ENCODE measurements around the gene KCNK6. TPM values are rescaled to one million over a fixed set of nuclear protein-coding genes. Genes with fewer than 3 reads are reported as not detected.

Gene KCNK6
- polyA plus RNA-seq, 1 donor (not counting 4 experiments of a cell fraction or from before 2014, with no cell fraction given), result 23.9 TPM

GRCh38 chr19:38367041-38367440 is 47.4 kb downstream of the KCNK6 start:
- H3K9ac ChIP-seq (ENCODE audit: control insufficient read depth, extremely low read depth, insufficient read depth, low read length), result no peak overlapping the region
- FAIRE-seq, result no peak
- peaks cover 3% of the 10 kb centered on the region for H3K4me1 ChIP-seq (ENCODE audit: control insufficient read depth, extremely low read depth, insufficient read depth, low read length)
- no peaks in the 10 kb centered on the region for H3K9me1 ChIP-seq (ENCODE audit: control insufficient read depth, extremely low read depth, insufficient read depth, low read length)
- dilution Hi-C loops (cut with MboI; ENCODE audit: extremely low pct_ligation_motif_present, low sequenced_read_pairs), result no loop called here
- H3K9me3 ChIP-seq (ENCODE audit: control insufficient read depth, low read depth, low read length), result no peaks in the 10 kb centered on the region
- H3K27ac ChIP-seq (ENCODE audit: control insufficient read depth, insufficient read depth, low read length), result no peak overlapping the region
- no peaks in the 10 kb centered on the region for H3K27me3 ChIP-seq (ENCODE audit: control insufficient read depth, extremely low read depth, insufficient read depth, low read length)
- no peak for DNase-seq (ENCODE audit: low read depth, low spot score)
- H3K4me3 ChIP-seq (ENCODE audit: control insufficient read depth in 2 of 3, extremely low read depth in 1 of 3, insufficient read depth in 2 of 3, low read depth in 1 of 3, low read length in 3 of 3), result no peak overlapping the region
- H3K36me3 ChIP-seq (ENCODE audit: control insufficient read depth in 2 of 2, extremely low read depth in 1 of 2, insufficient read depth in 2 of 2, low read length in 2 of 2), result no peaks in the 10 kb centered on the region
- no peaks in the 10 kb centered on the region for H4K20me1 ChIP-seq (ENCODE audit: control insufficient read depth, extremely low read depth, insufficient read depth, low read length)
- TF ChIP-seq CTCF (optimal IDR thresholded peaks at IDR 0.05 in 1 of 3, IDR thresholded peaks at IDR 0.05 in 1 of 3, conservative IDR thresholded peaks at IDR 0.05 in 1 of 3; ENCODE audit: extremely low read depth in 1 of 3, insufficient read depth in 2 of 3, low read length in 3 of 3), result no peak
- TF ChIP-seq EZH2 (IDR thresholded peaks at IDR 0.05; ENCODE audit: low read length), result no peak
- no peak overlapping the region for H2AFZ ChIP-seq (ENCODE audit: control insufficient read depth, low read length)
- H3K4me2 ChIP-seq (ENCODE audit: control insufficient read depth, extremely low read depth, insufficient read depth, low read depth, low read length), result no peak overlapping the region
- no peaks in the 10 kb centered on the region for H3K79me2 ChIP-seq (ENCODE audit: control insufficient read depth, insufficient read depth, low read length)

- H3K9ac ChIP-seq (ENCODE audit: control insufficient read depth, extremely low read depth, insufficient read depth, low read length), result no peak overlapping the region
- no peak overlapping the region for H3K4me3 ChIP-seq (ENCODE audit: control insufficient read depth in 2 of 3, extremely low read depth in 1 of 3, insufficient read depth in 2 of 3, low read depth in 1 of 3, low read length in 3 of 3)
- no peak overlapping the region for H2AFZ ChIP-seq (ENCODE audit: control insufficient read depth, low read length)
- dilution Hi-C loops (cut with MboI; ENCODE audit: extremely low pct_ligation_motif_present, low sequenced_read_pairs), result no loop called here
- no peaks in the 10 kb centered on the region for H3K9me3 ChIP-seq (ENCODE audit: control insufficient read depth, low read depth, low read length)
- no peak for DNase-seq (ENCODE audit: low read depth, low spot score)
- no peak overlapping the region for H3K4me2 ChIP-seq (ENCODE audit: control insufficient read depth, extremely low read depth, insufficient read depth, low read depth, low read length)
- H3K9me1 ChIP-seq (ENCODE audit: control insufficient read depth, extremely low read depth, insufficient read depth, low read length), result no peaks in the 10 kb centered on the region
- H3K27me3 ChIP-seq (ENCODE audit: control insufficient read depth, extremely low read depth, insufficient read depth, low read length), result no peaks in the 10 kb centered on the region
- H4K20me1 ChIP-seq (ENCODE audit: control insufficient read depth, extremely low read depth, insufficient read depth, low read length), result no peaks in the 10 kb centered on the region
- TF ChIP-seq EZH2 (IDR thresholded peaks at IDR 0.05; ENCODE audit: low read length) (no peak), CTCF (optimal IDR thresholded peaks at IDR 0.05 in 1 of 3, IDR thresholded peaks at IDR 0.05 in 1 of 3, conservative IDR thresholded peaks at IDR 0.05 in 1 of 3; ENCODE audit: extremely low read depth in 1 of 3, insufficient read depth in 2 of 3, low read length in 3 of 3) (no peak)
- no peaks in the 10 kb centered on the region for H3K36me3 ChIP-seq (ENCODE audit: control insufficient read depth in 2 of 2, extremely low read depth in 1 of 2, insufficient read depth in 2 of 2, low read length in 2 of 2)
- H3K27ac ChIP-seq (ENCODE audit: control insufficient read depth, insufficient read depth, low read length), result no peak overlapping the region
- no peaks in the 10 kb centered on the region for H3K79me2 ChIP-seq (ENCODE audit: control insufficient read depth, insufficient read depth, low read length)
- no peak for FAIRE-seq
- H3K4me1 ChIP-seq (ENCODE audit: control insufficient read depth, extremely low read depth, insufficient read depth, low read length), result no peaks in the 10 kb centered on the region
These were observed 49.9 kb downstream of the KCNK6 start for GRCh38 chr19:38369584-38369983.
